K562 (cell line): ENCODE results near the gene KCTD17. TPM values are rescaled to one million over a fixed set of nuclear protein-coding genes. Genes with fewer than 3 reads are reported as not detected.

ENCODE experiments used
- ATAC-seq: fragments of 200-7000 bp; cut with Tn5 transposase; 3 replicates; pipeline ENCODE4 v1.9.1; 2020; ENCODE audit warnings: moderate library complexity
- BruUV-seq: library from RNA; stranded (reverse); fragments of 400-500 nt; replicated peaks from 2 replicates; lab custom pipeline; 2021; lab: Mats Ljungman, UMichigan
- CTCF ChIA-PET: fragments of 300-600 bp; formaldehyde crosslinking; extraction: SDS; loops from one replicate; lab custom pipeline; 2021; ENCODE audit warnings: low intra/inter-chr PET ratio; lab: Yijun Ruan, JAX
- POLR2A ChIA-PET: fragments of 300-600, 350-650 bp; sonication (Branson Sonifier 250); formaldehyde crosslinking; extraction: SDS; loops from one replicate; lab custom pipeline; 2021; ENCODE audit warnings: antibody characterized with exemption, inconsistent platforms; lab: Yijun Ruan, JAX
- DNase-seq, 4 experiments: peaks; one replicate each; pipeline versions ENCODE4 v3.0.0 to v3.0.0-alpha.2; 2011 to 2018; ENCODE audit warnings: low spot score in 3 of 4, mixed read lengths in 3 of 4; ENCODE audit errors: extremely low read depth in 1 of 4
- FAIRE-seq: peaks from 2 replicates; lab custom pipeline; 2011; peaks lifted over from hg19 to GRCh38; lab: Jason Lieb, UNC
- H2AFZ ChIP-seq: 2 replicates; pipeline ENCODE4 v1.6.0; 2011; ENCODE audit warnings: low read depth, low read length, control low read depth, inconsistent platforms
- H3K27ac ChIP-seq: fragments of 200-600 bp; 3 replicates; pipeline ENCODE4 v1.8.0; 2011; ENCODE audit warnings: low read depth, mild to moderate bottlenecking, control low read depth, inconsistent platforms, low read length, moderate library complexity, mixed read lengths; ENCODE audit errors: extremely low read depth
- H3K27me3 ChIP-seq, 2 experiments: fragments of 300-600 bp in 1 of 2; 2 replicates in 1 of 2; 3 replicates in 1 of 2; pipeline versions ENCODE4 v1.6.0 to v1.8.0; 2011; ENCODE audit warnings: inconsistent platforms in 2 of 2, low read length in 2 of 2, mild to moderate bottlenecking in 1 of 2, mixed read lengths in 1 of 2, moderate library complexity in 1 of 2; ENCODE audit not compliant: control insufficient read depth in 2 of 2, insufficient read depth in 2 of 2
- H3K36me3 ChIP-seq: fragments of 300-600 bp; 3 replicates; pipeline ENCODE4 v1.8.0; 2011; ENCODE audit warnings: mild to moderate bottlenecking, low read length, inconsistent platforms; ENCODE audit not compliant: control insufficient read depth, insufficient read depth
- H3K4me1 ChIP-seq, 2 experiments: fragments of 200-600 bp in 1 of 2; replicated peaks in 1 of 2; 2 replicates in 1 of 2; 3 replicates in 1 of 2; pipeline versions ENCODE4 v1.5.1 to v1.8.0; 2011; ENCODE audit warnings: inconsistent platforms in 2 of 2, low read length in 2 of 2, mild to moderate bottlenecking in 1 of 2, mixed read lengths in 1 of 2, moderate library complexity in 1 of 2; ENCODE audit not compliant: control insufficient read depth in 2 of 2, insufficient read depth in 2 of 2
- H3K4me2 ChIP-seq: 2 replicates; pipeline ENCODE4 v1.6.1; 2011; ENCODE audit warnings: low read length, control low read depth, inconsistent platforms, mixed read lengths; ENCODE audit not compliant: insufficient read depth
- H3K4me3 ChIP-seq: fragments of 200-600 bp; sonication (generic), shearing (Covaris generic); 2 replicates; pipeline ENCODE4 v1.5.1; 2016; ENCODE audit warnings: control low read depth, inconsistent platforms
- H3K79me2 ChIP-seq: fragments of 200-600 bp; 3 replicates; pipeline ENCODE4 v1.8.0; 2011; ENCODE audit warnings: low read length, inconsistent platforms; ENCODE audit not compliant: control insufficient read depth, insufficient read depth
- H3K9ac ChIP-seq, 2 experiments: 2 replicates each; pipeline versions ENCODE4 v1.6.0 to v1.6.1; 2011; ENCODE audit warnings: low read depth in 2 of 2, low read length in 2 of 2, control low read depth in 1 of 2, inconsistent platforms in 1 of 2, mild to moderate bottlenecking in 1 of 2, mixed read lengths in 1 of 2; ENCODE audit not compliant: insufficient read depth in 1 of 2
- H3K9me1 ChIP-seq: one replicate; pipeline ENCODE4 v1.6.0; 2011; ENCODE audit warnings: inconsistent platforms, mild to moderate bottlenecking, low read length, moderate library complexity; ENCODE audit not compliant: control insufficient read depth, insufficient read depth
- H3K9me3 ChIP-seq: replicated peaks from 2 replicates; pipeline ENCODE4 v1.5.1; 2011; ENCODE audit warnings: low read depth, low read length, inconsistent platforms; ENCODE audit not compliant: control insufficient read depth, insufficient read depth
- H4K20me1 ChIP-seq: replicated peaks from 2 replicates; pipeline ENCODE4 v1.6.1; 2011; ENCODE audit warnings: low read length, inconsistent platforms, mixed read lengths; ENCODE audit not compliant: control insufficient read depth, insufficient read depth
- DIDO1 ChIP-seq: fragments of 450-650 bp; IDR thresholded peaks from 2 replicates; pipeline ENCODE4 v1.6.1; 2016; ENCODE audit warnings: low read depth, missing biosample characterization, missing genetic modification characterization
- ELK1 ChIP-seq: sonication (generic); formaldehyde crosslinking; IDR thresholded peaks from 2 replicates; pipeline ENCODE4 v1.8.1; 2022; ENCODE audit warnings: missing genetic modification reagents
- GABPB1 ChIP-seq: sonication (generic); formaldehyde crosslinking; IDR thresholded peaks from 2 replicates; pipeline ENCODE4 v1.8.0; 2022; ENCODE audit warnings: mild to moderate bottlenecking, missing genetic modification reagents
- HMG20B ChIP-seq: fragments of 250-450 bp; sonication (Bioruptor Pico); IDR thresholded peaks from 2 replicates; pipeline ENCODE4 v1.5.0; 2021; ENCODE audit warnings: mild to moderate bottlenecking
- NFXL1 ChIP-seq: fragments of 450-650 bp; formaldehyde crosslinking; IDR thresholded peaks from 2 replicates; pipeline ENCODE4 v1.4.0; 2021; ENCODE audit warnings: mild to moderate bottlenecking
- NR1H2 ChIP-seq: sonication (generic); formaldehyde crosslinking; IDR thresholded peaks from 2 replicates; pipeline ENCODE4 v1.4.0; 2020; ENCODE audit warnings: mild to moderate bottlenecking, missing genetic modification reagents
- NR4A1 ChIP-seq, 2 experiments: fragments of 250-450 bp in 1 of 2; fragments of 450-650 bp in 1 of 2; sonication (Bioruptor Pico) in 1 of 2; IDR thresholded peaks; 2 replicates each; pipeline versions ENCODE4 v1.4.0 to v1.6.1; 2016 to 2020; ENCODE audit warnings: mild to moderate bottlenecking in 2 of 2, missing compliant biosample characterization in 1 of 2, missing genetic modification characterization in 1 of 2, moderate library complexity in 1 of 2
- RBM22 ChIP-seq: fragments of 200-400 bp; formaldehyde crosslinking; IDR thresholded peaks from 2 replicates; pipeline ENCODE4 v1.6.1; 2018; ENCODE audit warnings: low read length, low read depth; ENCODE audit not compliant: poor library complexity, severe bottlenecking
- RCOR1 ChIP-seq, 2 experiments: IDR thresholded peaks; 2 replicates each; pipeline ENCODE4 v1.6.1; 2012; ENCODE audit warnings: low read depth in 2 of 2, low read length in 2 of 2, borderline replicate concordance in 1 of 2, improper control_type of control experiment in 1 of 2
- SMC3 ChIP-seq: conservative IDR thresholded peaks from 2 replicates; pipeline ENCODE4 v1.6.1; 2011; ENCODE audit warnings: low read depth, low read length, improper control_type of control experiment; ENCODE audit not compliant: insufficient read depth
- SNIP1 ChIP-seq: fragments of 450-650 bp; IDR thresholded peaks from 2 replicates; pipeline ENCODE4 v1.7.1; 2017; ENCODE audit warnings: low read depth, mild to moderate bottlenecking
- SRSF7 ChIP-seq: fragments of 200-400 bp; formaldehyde crosslinking; optimal IDR thresholded peaks from 2 replicates; pipeline ENCODE3; 2017; ENCODE audit warnings: mild to moderate bottlenecking, low read depth, low read length
- TAF7 ChIP-seq: fragments of 450-650 bp; IDR thresholded peaks from 2 replicates; pipeline ENCODE4 v1.6.1; 2016; ENCODE audit warnings: missing genetic modification characterization, missing compliant biosample characterization
- XRCC5 ChIP-seq: fragments of 200-400 bp; formaldehyde crosslinking; IDR thresholded peaks from 2 replicates; pipeline ENCODE4 v1.6.1; 2017; ENCODE audit warnings: low read depth, mild to moderate bottlenecking, low read length
- ZNF143 ChIP-seq: sonication (generic); formaldehyde crosslinking; IDR thresholded peaks from 2 replicates; pipeline ENCODE4 v1.9.0; 2022; ENCODE audit warnings: mild to moderate bottlenecking, missing genetic modification reagents
- ZNF280B ChIP-seq: fragments of 250-450 bp; sonication (Bioruptor Pico); IDR thresholded peaks from 2 replicates; pipeline ENCODE4 v1.5.1; 2021; ENCODE audit warnings: mild to moderate bottlenecking
- WGBS: fragments of 100-300 bp; shearing (Covaris generic); methylation state at CpG from one replicate; pipeline ENCODE4 v1.1.6; 2016; ENCODE audit warnings: low coverage, mixed read lengths; ENCODE audit not compliant: insufficient coverage; ENCODE audit errors: missing lambda C conversion rate; 5-methylcytosine and 5-hydroxymethylcytosine counted together
- in situ Hi-C: fragments of 300-500 bp; cut with MboI; formaldehyde crosslinking; loops from 4 replicates; pipeline ENCODE4 v1.15.0; 2018; ENCODE audit warnings: inconsistent platforms, mixed read lengths
- intact Hi-C: fragments of 100-400 bp; cut with micrococcal nuclease; formaldehyde crosslinking; loops from 2 replicates; pipeline ENCODE4 v1.14.2; 2022
- polyA plus RNA-seq, 8 experiments: library from polyadenylated mRNA; depleted of rRNA in 4 of 8; stranded (reverse) in 5 of 8; unstranded in 3 of 8; fragments of >200 nt; fragmentation: Nextera tagmentation in 2 of 8; fragmentation: Illumina TruSeq in 1 of 8; extraction: Ambion mirVana in 2 of 8; extraction: Trizol in 1 of 8; gene quantifications; 2 replicates each; pipeline versions ENCODE4 v1.2.1 to v1.2.3, GENCODE V29; 2011 to 2014; ENCODE audit warnings: inconsistent platforms in 1 of 8, missing spikeins in 1 of 8
- total RNA-seq, 7 experiments: library from RNA; depleted of rRNA in 6 of 7; stranded (reverse); fragments of >200 nt in 6 of 7; fragmentation: Illumina TruSeq in 2 of 7; extraction: Trizol in 2 of 7; gene quantifications; 2 replicates each; pipeline versions ENCODE4 v1.2.1 to v1.2.3, GENCODE V29; 2011 to 2021; ENCODE audit warnings: low replicate concordance in 1 of 7

Gene KCTD17
- total and polyA plus RNA-seq, 9 of the 15 experiments (the other 6 are each of a cell fraction or from before 2014, with no cell fraction given) = 0.22 to 0.90 (median 0.49) TPM; not detected in 2

GRCh38 chr22:37086184-37086583, 34.6 kb downstream of the KCTD17 start:
- Histone ChIP-seq H3K4me3 (no peak overlapping the region), H3K9me3 (no peaks in the 10 kb centered on the region), H4K20me1 (0 out of 2 replicates have a peak, but pooled peaks cover 9% of the 10 kb centered on the region), H2AFZ (no peak overlapping the region), H3K79me2 (no peaks in the 10 kb centered on the region), H3K36me3 (no peaks in the 10 kb centered on the region), H3K9ac (no peak overlapping the region; a peak in 1 of 4 replicates), H3K27me3 (peaks cover 0 to 35% of the 10 kb centered on the region in 2 experiments; a peak in 2 of 5 replicates), H3K4me1 (no peaks in the 10 kb centered on the region; a peak in 1 of 5 replicates), H3K4me2 (no peak overlapping the region), H3K27ac (no peak overlapping the region), H3K9me1 (peaks cover 4% of the 10 kb centered on the region)
- DNase-seq (no peak), FAIRE-seq (no peak), ATAC-seq (no peak)
- TF ChIP-seq DIDO1 (no peak), NR4A1 (CRISPR knock-in tag; IDR thresholded peaks at IDR 0.05) (no peak), NR4A1 (tag; IDR thresholded peaks at IDR 0.05) (no peak), GABPB1 (CRISPR knock-in tag) (no peak), TAF7 (tag) (no peak), ZNF143 (CRISPR knock-in tag) (no peak), XRCC5 (no peak), SMC3 (no peak), RBM22 (no peak), NFXL1 (no peak), NR1H2 (CRISPR knock-in tag) (no peak), SNIP1 (no peak), HMG20B (CRISPR knock-in tag) (no peak), ZNF280B (no peak), SRSF7 (no peak), ELK1 (CRISPR knock-in tag) (no peak), RCOR1 (IDR thresholded peaks at IDR 0.05; ENCODE audit: borderline replicate concordance in 1 of 2, low read depth in 2 of 2, low read length in 2 of 2) (no peak)
- BruUV-seq = no TSS peak
- WGBS = 0% methylated on average over 6 of the region's 15 CpGs
- ChIA-PET POLR2A (no interaction called here), CTCF (no interaction called here)
- in situ Hi-C loops = no loop called here
- intact Hi-C loops = no loop called here
